Body of pancreas (tissue), 4 donors: ENCODE measurements around the gene CNR1. TPM values are rescaled to one million over a fixed set of nuclear protein-coding genes. Genes with fewer than 3 reads are reported as not detected.
A peak's percentile ranks its signal among the peaks of the same experiment; 100 is the strongest.
"Not testable (repeated sequence)": the region's sequence is repeated elsewhere in the genome, so short reads cannot be mapped to it uniquely, and the experiment has no call there.

Experiments
- ATAC-seq: fragments of 150-250 bp; one replicate; pipeline ENCODE4 v1.9.1; 2016
- DNase-seq, 4 donors: peaks; one replicate each; pipeline ENCODE4 v3.0.0-alpha.2; 2019
- H3K27ac ChIP-seq, 4 donors: fragments of 200-600 bp; sonication (generic); 1 replicate in 3 of 4; 2 replicates in 1 of 4; pipeline versions ENCODE4 v1.5.1 to v1.6.1; 2016 to 2019; ENCODE audit warnings: mild to moderate bottlenecking in 1 of 4, mixed read lengths in 1 of 4, moderate library complexity in 1 of 4
- H3K27me3 ChIP-seq, 2 donors: fragments of 200-600 bp; sonication (generic); one replicate each; pipeline ENCODE4 v1.6.0; 2016; ENCODE audit warnings: mild to moderate bottlenecking in 1 of 2
- H3K36me3 ChIP-seq, 2 donors: fragments of 200-600 bp; sonication (generic); replicated peaks in 1 of 2; 2 replicates each; pipeline ENCODE4 v1.5.1; 2016; ENCODE audit warnings: low read depth in 2 of 2; ENCODE audit not compliant: insufficient read depth in 1 of 2
- H3K4me1 ChIP-seq: fragments of 200-600 bp; sonication (generic); one replicate; pipeline ENCODE4 v1.6.0; 2016
- H3K4me3 ChIP-seq, 2 donors: fragments of 200-600 bp; sonication (generic); 1 replicate in 1 of 2; 2 replicates in 1 of 2; pipeline ENCODE4 v1.5.1; 2016 to 2019
- H3K9me3 ChIP-seq, 3 donors: fragments of 200-600 bp; sonication (generic); 1 replicate in 2 of 3; 2 replicates in 1 of 3; pipeline ENCODE4 v1.5.1; 2016
- POLR2A ChIP-seq, 3 donors: fragments of 450-650 bp; IDR thresholded peaks; one replicate each; pipeline ENCODE4 v1.6.1; 2016; ENCODE audit warnings: antibody characterized with exemption in 3 of 3, mild to moderate bottlenecking in 2 of 3
- WGBS, 2 donors: methylation state at CpG; one replicate each; pipeline ENCODE4 v1.1.5; 2017; 5-methylcytosine and 5-hydroxymethylcytosine counted together
- intact Hi-C: fragments of 100-400 bp; cut with DNase I; formaldehyde crosslinking; loops from one replicate; pipeline ENCODE4 v1.15.1; 2023
- total RNA-seq, 2 donors: library from RNA; depleted of rRNA; stranded (reverse); fragments of >200 nt; gene quantifications; one replicate each; pipeline ENCODE4 v1.1.0, GENCODE V29; 2016
- TF ChIP-seq, protein P1 (sequence below), 7 experiments: fragments of 450-650 bp in 4 of 7; fragments of 200-600 bp in 3 of 7; sonication (generic) in 3 of 7; IDR thresholded peaks; one replicate each; pipeline ENCODE4 v1.5.1; 2016 to 2019; ENCODE audit warnings: antibody characterized with exemption in 7 of 7

CNR1 gene
- 1 to 10 TPM; 2.6 to 6.6 TPM for total RNA-seq

DNA sequence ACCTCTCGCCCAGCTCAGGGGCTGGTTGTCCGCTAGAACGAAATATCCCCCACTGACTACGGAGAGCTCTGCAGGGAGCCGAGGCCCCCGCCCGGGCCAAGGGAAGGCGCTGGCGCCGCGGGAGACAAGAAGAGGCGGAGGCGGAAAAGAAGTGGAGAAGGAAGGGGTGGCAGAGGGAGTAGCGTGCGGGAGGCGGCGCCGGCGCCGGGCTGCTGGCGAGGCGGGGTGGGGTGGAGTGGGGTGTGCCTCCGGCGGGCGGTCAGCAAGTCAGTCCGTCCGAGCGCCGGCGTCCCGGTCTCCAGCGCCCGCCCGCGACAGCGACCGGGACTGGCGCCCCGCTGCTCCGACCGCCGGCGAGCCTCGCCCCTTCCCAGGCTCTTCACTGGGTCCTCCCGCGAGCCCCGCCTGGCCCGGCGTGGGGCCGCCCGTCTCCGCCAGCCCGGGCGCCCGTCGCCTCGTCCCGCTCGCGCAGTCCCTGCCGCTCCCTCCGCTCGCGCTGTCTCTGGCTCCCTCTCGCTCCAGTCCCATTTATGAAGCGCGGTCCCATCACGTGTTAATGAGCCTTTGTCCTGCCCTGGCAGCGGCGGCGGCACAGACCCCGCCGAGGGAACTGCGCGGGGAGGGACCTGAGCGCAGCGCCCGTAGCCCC is at the start of gene CNR1:
Gene CNR1 (minus strand): TSS at position 504 of the 649 bp plus-strand sequence. CDS start 21,073 bp downstream, outside the sequence.
- peaks cover 4 to 26% of the 10 kb centered on the region in 2 donors for H3K27me3 ChIP-seq

DNA sequence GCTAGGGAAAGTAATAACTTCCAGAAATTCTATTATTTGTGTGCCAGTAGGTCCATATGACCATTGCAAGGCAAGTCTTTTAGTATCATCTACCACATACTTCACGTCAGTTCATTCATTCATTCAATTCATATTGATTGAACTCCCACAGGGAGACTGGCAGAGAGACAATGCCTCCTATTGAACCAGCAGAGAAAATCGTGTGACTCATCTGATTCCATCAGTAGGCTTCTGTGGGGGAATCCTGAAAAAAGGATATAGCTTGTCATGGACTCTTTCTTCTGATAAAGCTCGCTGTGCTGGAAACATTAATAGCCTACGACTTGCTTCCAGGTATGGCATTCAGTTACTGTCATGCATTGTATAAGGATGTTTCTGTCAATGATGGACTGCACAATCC is 45.3 kb upstream of the CNR1 start:
- H3K27ac ChIP-seq, result no peak overlapping the region
- H3K4me1 ChIP-seq, result no peaks in the 10 kb centered on the region
- 44 to 59% methylated on average over 4 of the region's 4 CpGs for WGBS, 2 donors
- no peak for TF ChIP-seq POLR2A (IDR thresholded peaks at IDR 0.05)
- TF ChIP-seq, protein P1, sequence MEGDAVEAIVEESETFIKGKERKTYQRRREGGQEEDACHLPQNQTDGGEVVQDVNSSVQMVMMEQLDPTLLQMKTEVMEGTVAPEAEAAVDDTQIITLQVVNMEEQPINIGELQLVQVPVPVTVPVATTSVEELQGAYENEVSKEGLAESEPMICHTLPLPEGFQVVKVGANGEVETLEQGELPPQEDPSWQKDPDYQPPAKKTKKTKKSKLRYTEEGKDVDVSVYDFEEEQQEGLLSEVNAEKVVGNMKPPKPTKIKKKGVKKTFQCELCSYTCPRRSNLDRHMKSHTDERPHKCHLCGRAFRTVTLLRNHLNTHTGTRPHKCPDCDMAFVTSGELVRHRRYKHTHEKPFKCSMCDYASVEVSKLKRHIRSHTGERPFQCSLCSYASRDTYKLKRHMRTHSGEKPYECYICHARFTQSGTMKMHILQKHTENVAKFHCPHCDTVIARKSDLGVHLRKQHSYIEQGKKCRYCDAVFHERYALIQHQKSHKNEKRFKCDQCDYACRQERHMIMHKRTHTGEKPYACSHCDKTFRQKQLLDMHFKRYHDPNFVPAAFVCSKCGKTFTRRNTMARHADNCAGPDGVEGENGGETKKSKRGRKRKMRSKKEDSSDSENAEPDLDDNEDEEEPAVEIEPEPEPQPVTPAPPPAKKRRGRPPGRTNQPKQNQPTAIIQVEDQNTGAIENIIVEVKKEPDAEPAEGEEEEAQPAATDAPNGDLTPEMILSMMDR (IDR thresholded peaks at IDR 0.05), result no peak
- ATAC-seq (no peak), DNase-seq (no peak)
- no peak overlapping the region for H3K4me3 ChIP-seq
- H3K36me3 ChIP-seq, result no peaks in the 10 kb centered on the region
- no peaks in the 10 kb centered on the region for H3K27me3 ChIP-seq
- intact Hi-C loops, result no loop called here
- no peaks in the 10 kb centered on the region for H3K9me3 ChIP-seq

More for the DNA sequence above, at the start of gene CNR1:
- intact Hi-C loops, result no loop called here
- no peaks in the 10 kb centered on the region for H3K36me3 ChIP-seq
- TF ChIP-seq POLR2A (IDR thresholded peaks at IDR 0.05), result no peak
- TF ChIP-seq, protein P1 (IDR thresholded peaks at IDR 0.05), result no peak
- no peak within 1 kb of the TSS for H3K27ac ChIP-seq
- peak within 1 kb of the TSS; percentile 16 to 39 for H3K4me3 ChIP-seq
- H3K4me1 ChIP-seq, result peaks cover 23% of the 10 kb centered on the region
- DNase-seq, result peak; percentile 23 to 43 (median 30)
- H3K9me3 ChIP-seq, result no peaks in the 10 kb centered on the region
- peak; percentile 69 for ATAC-seq
- WGBS, 2 donors, result 0 to 1% methylated on average over 27 to 69 of the region's 78 CpGs

DNA sequence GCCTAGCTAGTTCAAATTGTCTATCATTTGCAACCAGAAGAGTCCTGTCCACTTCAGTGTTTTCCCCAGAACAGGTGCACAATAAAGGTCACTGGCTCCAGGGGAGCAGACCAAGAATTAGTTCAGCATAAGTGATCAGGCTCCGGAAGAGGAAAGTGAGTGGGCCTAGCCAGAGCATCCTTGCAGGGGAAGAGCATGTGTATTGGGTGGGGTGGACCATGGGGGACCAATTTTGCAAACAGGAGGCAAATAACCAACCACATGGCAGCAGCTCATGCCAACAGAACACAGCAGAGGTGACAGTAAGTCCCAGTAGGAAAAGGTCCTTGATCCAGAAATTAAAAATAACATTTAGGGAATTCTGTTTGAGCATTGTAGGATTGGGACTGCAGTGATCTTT is 43.2 kb upstream of the CNR1 start:
- DNase-seq (no peak), ATAC-seq (no peak)
- intact Hi-C loops, result no loop called here
- H3K4me3 ChIP-seq, result no peak overlapping the region
- H3K27ac ChIP-seq, result no peak overlapping the region
- no peaks in the 10 kb centered on the region for H3K9me3 ChIP-seq
- no peaks in the 10 kb centered on the region for H3K27me3 ChIP-seq
- H3K36me3 ChIP-seq, result no peaks in the 10 kb centered on the region
- no peaks in the 10 kb centered on the region for H3K4me1 ChIP-seq
- WGBS, 2 donors, result 59 to 60% methylated on average over 1 of the region's 1 CpG
- no peak for TF ChIP-seq POLR2A (IDR thresholded peaks at IDR 0.05)
- TF ChIP-seq, protein P1 (IDR thresholded peaks at IDR 0.05), result no peak

DNA sequence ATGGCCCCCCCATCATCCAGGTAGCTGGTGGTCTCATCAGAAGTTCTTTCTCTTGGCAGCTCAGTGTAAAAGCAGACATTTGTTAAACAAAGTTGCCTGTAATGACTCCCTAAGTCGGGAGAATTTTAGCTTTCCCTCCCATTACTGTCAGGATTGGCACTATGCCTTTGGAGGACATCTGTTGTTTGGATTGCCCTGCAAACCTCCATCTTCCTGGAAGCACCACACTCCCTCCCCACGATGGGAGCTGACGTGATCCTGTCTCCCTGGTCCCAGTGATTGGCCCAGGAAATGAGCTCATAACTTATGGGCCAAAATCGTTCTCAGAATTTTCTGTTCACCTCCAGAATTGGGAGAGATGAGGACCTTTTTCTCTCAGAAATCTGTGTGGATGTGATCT is 42.6 kb upstream of the CNR1 start:
- 51 to 53% methylated on average over 4 of the region's 4 CpGs for WGBS, 2 donors
- intact Hi-C loops, result no loop called here

DNA sequence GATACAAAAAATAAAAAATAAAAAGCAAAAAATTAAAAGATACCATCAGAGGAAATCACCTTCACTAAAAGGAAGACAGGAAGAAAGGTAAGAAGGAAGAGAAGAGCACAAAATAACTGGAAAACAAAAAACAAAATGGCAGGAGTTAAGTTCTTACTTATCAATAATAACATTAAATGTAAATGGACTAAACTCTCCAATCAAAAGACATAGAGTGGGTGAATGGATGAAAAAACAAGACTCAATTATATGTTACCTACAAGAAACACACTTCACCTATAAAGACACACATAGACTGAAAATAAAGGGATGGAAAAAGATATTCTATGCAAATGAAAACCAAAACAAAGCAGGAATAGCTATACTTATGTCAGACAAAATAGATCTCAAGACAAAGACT is 35.6 kb upstream of the CNR1 start:
- DNase-seq, intact Hi-C loops, H3K27ac ChIP-seq, H3K9me3 ChIP-seq, H3K4me1 ChIP-seq, H3K4me3 ChIP-seq, ATAC-seq, H3K36me3 ChIP-seq, H3K27me3 ChIP-seq: not testable (repeated sequence)

More for the DNA sequence above, 42.6 kb upstream of the CNR1 start:
- H3K9me3 ChIP-seq, result no peaks in the 10 kb centered on the region
- DNase-seq (no peak), ATAC-seq (no peak)
- no peaks in the 10 kb centered on the region for H3K36me3 ChIP-seq
- H3K4me1 ChIP-seq, result no peaks in the 10 kb centered on the region
- no peak overlapping the region for H3K4me3 ChIP-seq
- H3K27me3 ChIP-seq, result no peaks in the 10 kb centered on the region
- TF ChIP-seq, protein P1 (IDR thresholded peaks at IDR 0.05), result no peak
- TF ChIP-seq POLR2A (IDR thresholded peaks at IDR 0.05), result no peak
- no peak overlapping the region for H3K27ac ChIP-seq
